PC-3 (cell line): ENCODE data around the gene ADAT3. TPM values are rescaled to one million over a fixed set of nuclear protein-coding genes. Genes with fewer than 3 reads are reported as not detected.

ENCODE experiments used
- ATAC-seq: fragments of 200-7000 bp; cut with Tn5 transposase; 2 replicates; pipeline ENCODE4 v1.9.1; 2020; ENCODE audit warnings: mild to moderate bottlenecking, moderate library complexity
- BruUV-seq: library from RNA; stranded (reverse); fragments of 400-500 nt; replicated peaks from 2 replicates; lab custom pipeline; 2021; lab: Mats Ljungman, UMichigan
- CTCF ChIA-PET: fragments of 300-600 bp; sonication (Branson Sonifier 250); formaldehyde crosslinking; loops from one replicate; lab custom pipeline; 2022; ENCODE audit warnings: antibody characterized with exemption; lab: Charles Lee
- POLR2A ChIA-PET: fragments of 300-600 bp; sonication (Branson Sonifier 250); formaldehyde crosslinking; loops from one replicate; lab custom pipeline; 2022; ENCODE audit warnings: antibody characterized with exemption; ENCODE audit not compliant: unreplicated experiment; lab: Charles Lee
- DNase-seq: peaks from one replicate; pipeline ENCODE4 v3.0.0-alpha.2; 2015
- H2AFZ ChIP-seq: fragments of 300-600 bp; sonication (generic); 2 replicates; pipeline ENCODE4 v1.6.0; 2016; ENCODE audit warnings: antibody characterized with exemption, low read length
- H3F3A ChIP-seq: fragments of 300-600 bp; sonication (generic); one replicate; pipeline ENCODE4 v1.6.0; 2017; ENCODE audit warnings: antibody characterized with exemption, low read length, control low read depth, mild to moderate bottlenecking; ENCODE audit not compliant: unreplicated experiment
- H3K27ac ChIP-seq: fragments of 300-600 bp; sonication (generic); 2 replicates; pipeline ENCODE4 v1.5.1; 2016; ENCODE audit warnings: mild to moderate bottlenecking, low read length
- H3K27me3 ChIP-seq: fragments of 300-600 bp; sonication (generic); 2 replicates; pipeline ENCODE4 v1.6.1; 2016; ENCODE audit warnings: low read length, mixed read lengths
- H3K36me3 ChIP-seq: fragments of 300-600 bp; sonication (generic); 2 replicates; pipeline ENCODE4 v1.6.1; 2016; ENCODE audit warnings: low read depth, mixed run types, low read length, mixed read lengths
- H3K4me1 ChIP-seq: fragments of 300-600 bp; sonication (generic); 2 replicates; pipeline ENCODE4 v1.5.1; 2016; ENCODE audit warnings: low read length; ENCODE audit not compliant: insufficient read depth
- H3K4me2 ChIP-seq: fragments of 300-600 bp; sonication (generic); 2 replicates; pipeline ENCODE4 v1.6.0; 2016; ENCODE audit warnings: low read length
- H3K4me3 ChIP-seq: fragments of 300-600 bp; sonication (generic); 2 replicates; pipeline ENCODE4 v1.5.1; 2016; ENCODE audit warnings: mild to moderate bottlenecking, low read length, mixed read lengths
- H3K79me2 ChIP-seq: fragments of 300-600 bp; sonication (generic); 2 replicates; pipeline ENCODE4 v1.6.1; 2017; ENCODE audit warnings: low read length, mixed read lengths
- H3K9ac ChIP-seq: fragments of 300-600 bp; sonication (generic); 2 replicates; pipeline ENCODE4 v1.6.0; 2016; ENCODE audit warnings: mild to moderate bottlenecking, low read length
- H3K9me2 ChIP-seq: fragments of 300-600 bp; sonication (generic); replicated peaks from 2 replicates; pipeline ENCODE4 v1.6.1; 2016; ENCODE audit warnings: mixed run types, low read length, mixed read lengths
- H3K9me3 ChIP-seq: fragments of 300-600 bp; sonication (generic); 2 replicates; pipeline ENCODE4 v1.6.1; 2016; ENCODE audit warnings: low read length, mixed read lengths
- H4K20me1 ChIP-seq: fragments of 300-600 bp; sonication (generic); 2 replicates; pipeline ENCODE4 v1.6.1; 2016; ENCODE audit warnings: low read length, mixed read lengths
- CTCF ChIP-seq: fragments of 300-600 bp; sonication (generic); conservative IDR thresholded peaks from 2 replicates; pipeline ENCODE4 v1.5.1; 2017; ENCODE audit warnings: antibody characterized with exemption, low read depth, mild to moderate bottlenecking, low read length
- EZH2 ChIP-seq: fragments of 300-600 bp; sonication (generic); IDR thresholded peaks from one replicate; pipeline ENCODE4 v1.6.1; 2017; ENCODE audit warnings: antibody characterized with exemption, mild to moderate bottlenecking, low read length; ENCODE audit not compliant: unreplicated experiment
- EZH2phosphoT487 ChIP-seq: fragments of 300-600 bp; sonication (generic); IDR thresholded peaks from 2 replicates; pipeline ENCODE4 v1.6.1; 2018; ENCODE audit warnings: mild to moderate bottlenecking, antibody characterized with exemption, low read length, borderline replicate concordance
- intact Hi-C: fragments of 100-400 bp; cut with micrococcal nuclease; formaldehyde crosslinking; loops from 2 replicates; pipeline ENCODE4 v1.9.0; 2023
- total RNA-seq: library from RNA; depleted of rRNA; stranded (reverse); fragments of >200 nt; gene quantifications from 2 replicates; pipeline ENCODE4 v1.2.3, GENCODE V29; 2014

ADAT3 gene
- total RNA-seq, 1 experiment from 2014 or later = 8.4 TPM

GRCh38 chr19:1925544-1925943 is 20.3 kb downstream of the ADAT3 start:
- POLR2A ChIA-PET = no interaction called here
- Histone ChIP-seq H3K27me3 (no peaks in the 10 kb centered on the region), H3K9ac (no peak overlapping the region), H2AFZ (no peak overlapping the region), H3K9me2 (no peaks in the 10 kb centered on the region), H3F3A (no peaks in the 10 kb centered on the region), H3K4me3 (no peak overlapping the region), H3K79me2 (no peaks in the 10 kb centered on the region), H3K4me1 (peaks cover 8% of the 10 kb centered on the region; the same call in 1 of the 2 replicates), H4K20me1 (no peaks in the 10 kb centered on the region), H3K9me3 (no peaks in the 10 kb centered on the region), H3K4me2 (no peak overlapping the region), H3K27ac (no peak overlapping the region), H3K36me3 (peaks cover 4% of the 10 kb centered on the region; the same call in 1 of the 2 replicates)
- DNase-seq (no peak), ATAC-seq (no peak)
- TF ChIP-seq EZH2phosphoT487 = no peak
- TF ChIP-seq CTCF = no peak
- TF ChIP-seq EZH2 = no peak
- TSS peak; percentile 62 for BruUV-seq
- intact Hi-C loops = no loop called here
- CTCF ChIA-PET = no interaction called here

- Histone ChIP-seq H3K4me3 (peak overlapping the region; percentile 67), H3K9ac (peak overlapping the region; percentile 31), H3K27me3 (no peaks in the 10 kb centered on the region), H3K79me2 (no peaks in the 10 kb centered on the region), H3K4me1 (peaks cover 8% of the 10 kb centered on the region; the same call in 1 of the 2 replicates), H4K20me1 (no peaks in the 10 kb centered on the region), H2AFZ (peak overlapping the region; percentile 89), H3K27ac (no peak overlapping the region), H3K4me2 (peak overlapping the region; percentile 92), H3K9me2 (no peaks in the 10 kb centered on the region), H3K9me3 (no peaks in the 10 kb centered on the region), H3F3A (no peaks in the 10 kb centered on the region), H3K36me3 (no peaks in the 10 kb centered on the region)
- intact Hi-C loops = no loop called here
- DNase-seq (peak; percentile 76), ATAC-seq (peak; percentile 80)
- CTCF ChIA-PET = interaction anchor here (1.0 kb wide), 1 partner anchor 65 kb away, joined by 3 read pairs; no protein-coding TSS in a partner anchor
- POLR2A ChIA-PET = no interaction called here
- TF ChIP-seq CTCF = peak; percentile 70
- TF ChIP-seq EZH2phosphoT487 = no peak
- TF ChIP-seq EZH2 = no peak
- no TSS peak for BruUV-seq
These were observed 24.0 kb downstream of the ADAT3 start for GRCh38 chr19:1929021-1929742.

- Histone ChIP-seq H3K9ac (no peak overlapping the region), H3K27ac (no peak overlapping the region), H3K4me1 (peaks cover 8% of the 10 kb centered on the region; the same call in 1 of the 2 replicates), H3K27me3 (no peaks in the 10 kb centered on the region), H3K9me3 (no peaks in the 10 kb centered on the region), H3K79me2 (no peaks in the 10 kb centered on the region), H3K36me3 (no peaks in the 10 kb centered on the region), H2AFZ (no peak overlapping the region), H3F3A (no peaks in the 10 kb centered on the region), H3K9me2 (no peaks in the 10 kb centered on the region), H4K20me1 (no peaks in the 10 kb centered on the region), H3K4me3 (no peak overlapping the region), H3K4me2 (no peak overlapping the region)
- POLR2A ChIA-PET = no interaction called here
- ATAC-seq = no peak
- CTCF ChIA-PET = no interaction called here
- intact Hi-C loops = loop anchor here (5.0 kb wide), 1 partner anchor 41 kb away; no protein-coding TSS in a partner anchor
- no TSS peak for BruUV-seq
- no peak for TF ChIP-seq CTCF
- no peak for TF ChIP-seq EZH2
- TF ChIP-seq EZH2phosphoT487 = no peak
- DNase-seq = no peak
These were observed 26.2 kb downstream of the ADAT3 start for GRCh38 chr19:1931445-1931844.
